Measurements from ENCODE around the gene PPP1R26.

Gene PPP1R26

GRCh38 chr9:135473972-135474543 lies 5.5 kb upstream of the PPP1R26 start:
- H3K27ac ChIP-seq: no peak overlapping the region
- TF ChIP-seq CTCF (conservative IDR thresholded peaks at IDR 0.05): no peak

- peak; percentile 81 for TF ChIP-seq CTCF (conservative IDR thresholded peaks at IDR 0.05)
- no peak overlapping the region for H3K27ac ChIP-seq
These were observed 4.7 kb upstream of the PPP1R26 start for GRCh38 chr9:135474915-135475314.

- no peak overlapping the region; the same call in 1 of the 2 replicates for H3K27ac ChIP-seq
These were observed 2.8 kb upstream of the PPP1R26 start for GRCh38 chr9:135476561-135477355.

GRCh38 chr9:135478191-135478590 lies 1.4 kb upstream of the PPP1R26 start:
- peak overlapping the region; percentile 99 for H3K27ac ChIP-seq
- no peak for TF ChIP-seq CTCF (conservative IDR thresholded peaks at IDR 0.05)

More at GRCh38 chr9:135476561-135477355, 2.8 kb upstream of the PPP1R26 start:
- TF ChIP-seq CTCF (conservative IDR thresholded peaks at IDR 0.05): no peak

- H3K27ac ChIP-seq: peak overlapping the region; percentile 99
- TF ChIP-seq CTCF (conservative IDR thresholded peaks at IDR 0.05): peak; percentile 67
These were observed 633 bp upstream of the PPP1R26 start for GRCh38 chr9:135478829-135479468.

GRCh38 chr9:135480071-135480939 lies 723 bp downstream of the PPP1R26 start:
- H3K27ac ChIP-seq: peak overlapping the region; percentile 99
- TF ChIP-seq CTCF (conservative IDR thresholded peaks at IDR 0.05): no peak
